Adrenal gland (tissue), 5 donors: ENCODE measurements around the gene C1QTNF1.

Experiments
- CTCF ChIP-seq, 6 experiments: fragments of 450-650 bp in 4 of 6; fragments of 200-600 bp in 2 of 6; sonication (generic) in 1 of 6; IDR thresholded peaks; 1 replicate in 5 of 6; 2 replicates in 1 of 6; pipeline versions ENCODE4 v1.5.1 to v1.8.0; 2016 to 2021; ENCODE audit warnings: antibody characterized with exemption in 6 of 6, mild to moderate bottlenecking in 2 of 6, moderate library complexity in 1 of 6
- POLR2A ChIP-seq, 2 donors: fragments of 450-650 bp; IDR thresholded peaks; one replicate each; pipeline ENCODE4 v1.6.1; 2017; ENCODE audit warnings: antibody characterized with exemption in 2 of 2, mild to moderate bottlenecking in 2 of 2, moderate library complexity in 1 of 2
- donor health status: DM: no; HTN: no; CAD: no.

- TF ChIP-seq CTCF (IDR thresholded peaks at IDR 0.05) (no peak), POLR2A (IDR thresholded peaks at IDR 0.05) (no peak)
Observed at GRCh38 chr17:79022507-79022991, 1.4 kb upstream of the C1QTNF1 start.
